ENCODE results near the gene PDZD7.

GRCh38 chr10:101063050-101063525, 32.2 kb upstream of the PDZD7 start:
- TF ChIP-seq MAFG (tag; conservative IDR thresholded peaks at IDR 0.05) (no peak), NKRF (IDR thresholded peaks at IDR 0.05; ENCODE audit: borderline replicate concordance) (no peak), CHD2 (IDR thresholded peaks at IDR 0.05; ENCODE audit: low read depth, low read length) (no peak), KDM4B (IDR thresholded peaks at IDR 0.05; ENCODE audit: borderline replicate concordance in 2 of 2, low read depth in 1 of 2) (no peak)
